ENCODE data around the gene PPIL4. TPM values are rescaled to one million over a fixed set of nuclear protein-coding genes. Genes with fewer than 3 reads are reported as not detected.
A peak's percentile ranks its signal among the peaks of the same experiment; 100 is the strongest.

The PPIL4 gene
- total and polyA plus RNA-seq, 7 donors, result 15.6 to 35.0 (median 31.3) TPM

GRCh38 chr6:149482545-149483333 lies 63.1 kb downstream of the PPIL4 start:
- Histone ChIP-seq H3K4me3 (peak overlapping the region in 3 of 4 donors; percentile 37 to 44 (median 39)), H3K9me3 (no peaks in the 10 kb centered on the region), H3K36me3 (no peaks in the 10 kb centered on the region), H3K27me3 (no peaks in the 10 kb centered on the region), H3K27ac (peak overlapping the region; percentile 48 to 69 (median 64)), H3K4me1 (peaks cover 0 to 15% (median 0%) of the 10 kb centered on the region in 4 donors)
- 54 to 74% methylated on average over 14 of the region's 14 CpGs for WGBS, 2 donors
- intact Hi-C loops (cut with DNase I), result no loop called here
- no peak for DNase-seq
- TF ChIP-seq EP300 (IDR thresholded peaks at IDR 0.05) (no peak), CTCF (IDR thresholded peaks at IDR 0.05) (no peak), POLR2AphosphoS5 (IDR thresholded peaks at IDR 0.05) (no peak), POLR2A (IDR thresholded peaks at IDR 0.05) (no peak)

- no peak for TF ChIP-seq EP300 (IDR thresholded peaks at IDR 0.05)
- TF ChIP-seq POLR2AphosphoS5 (IDR thresholded peaks at IDR 0.05), result no peak
- no peak for TF ChIP-seq POLR2A (IDR thresholded peaks at IDR 0.05)
- no peak for TF ChIP-seq CTCF (IDR thresholded peaks at IDR 0.05)
- Histone ChIP-seq H3K4me1 (peaks cover 0 to 15% (median 0%) of the 10 kb centered on the region in 4 donors), H3K36me3 (no peaks in the 10 kb centered on the region), H3K9me3 (no peaks in the 10 kb centered on the region), H3K27ac (no peak overlapping the region), H3K4me3 (no peak overlapping the region), H3K27me3 (no peaks in the 10 kb centered on the region)
- WGBS, 2 donors, result 79 to 88% methylated on average over 18 of the region's 18 CpGs
- intact Hi-C loops (cut with DNase I), result no loop called here
- no peak for DNase-seq
These were observed 65.2 kb downstream of the PPIL4 start for GRCh38 chr6:149480502-149481280.

GRCh38 chr6:149478631-149479314 lies 67.1 kb downstream of the PPIL4 start:
- Histone ChIP-seq H3K4me3 (no peak overlapping the region), H3K4me1 (peaks cover 0 to 15% (median 0%) of the 10 kb centered on the region in 4 donors), H3K36me3 (no peaks in the 10 kb centered on the region), H3K27ac (no peak overlapping the region), H3K27me3 (no peaks in the 10 kb centered on the region), H3K9me3 (no peaks in the 10 kb centered on the region)
- WGBS, 2 donors, result 68 to 85% methylated on average over 5 of the region's 5 CpGs
- TF ChIP-seq POLR2AphosphoS5 (IDR thresholded peaks at IDR 0.05) (no peak), EP300 (IDR thresholded peaks at IDR 0.05) (no peak), CTCF (IDR thresholded peaks at IDR 0.05) (no peak), POLR2A (IDR thresholded peaks at IDR 0.05) (no peak)
- intact Hi-C loops (cut with DNase I), result no loop called here
- DNase-seq, result no peak

- H3K36me3 ChIP-seq, result no peaks in the 10 kb centered on the region
- no peaks in the 10 kb centered on the region for H3K27me3 ChIP-seq
- H3K4me3 ChIP-seq, result no peak overlapping the region
- peak; percentile 6 for DNase-seq
- TF ChIP-seq POLR2A (IDR thresholded peaks at IDR 0.05), result no peak
- TF ChIP-seq CTCF (IDR thresholded peaks at IDR 0.05), result no peak
- TF ChIP-seq POLR2AphosphoS5 (IDR thresholded peaks at IDR 0.05), result no peak
- no peak for TF ChIP-seq EP300 (IDR thresholded peaks at IDR 0.05)
- intact Hi-C loops (cut with DNase I), result no loop called here
- no peaks in the 10 kb centered on the region for H3K9me3 ChIP-seq
- H3K27ac ChIP-seq, result no peak overlapping the region
- whole genome bisulfite sequencing, 2 donors, result 90 to 93% methylated on average over 5 of the region's 5 CpGs
- peaks cover 0 to 13% (median 0%) of the 10 kb centered on the region in 4 donors for H3K4me1 ChIP-seq
These were observed 68.3 kb downstream of the PPIL4 start for GRCh38 chr6:149477544-149477943.

All from sigmoid colon (tissue), 7 donors.